Retinal pigment epithelial cell (primary cell): ENCODE data around the gene WWOX.

Source experiments
- DNase-seq: peaks from one replicate; pipeline ENCODE4 v3.0.0-alpha.2; 2010; ENCODE audit warnings: low read depth
- H3K4me3 ChIP-seq: 2 replicates; pipeline ENCODE4 v1.5.1; 2011; ENCODE audit warnings: mild to moderate bottlenecking, low read length, control low read depth, moderate library complexity
- TF ChIP-seq, protein P1 (sequence below): conservative IDR thresholded peaks from 2 replicates; pipeline ENCODE4 v1.5.1; 2011; ENCODE audit warnings: low read depth, low read length, control low read depth, inconsistent platforms

Gene WWOX

DNA sequence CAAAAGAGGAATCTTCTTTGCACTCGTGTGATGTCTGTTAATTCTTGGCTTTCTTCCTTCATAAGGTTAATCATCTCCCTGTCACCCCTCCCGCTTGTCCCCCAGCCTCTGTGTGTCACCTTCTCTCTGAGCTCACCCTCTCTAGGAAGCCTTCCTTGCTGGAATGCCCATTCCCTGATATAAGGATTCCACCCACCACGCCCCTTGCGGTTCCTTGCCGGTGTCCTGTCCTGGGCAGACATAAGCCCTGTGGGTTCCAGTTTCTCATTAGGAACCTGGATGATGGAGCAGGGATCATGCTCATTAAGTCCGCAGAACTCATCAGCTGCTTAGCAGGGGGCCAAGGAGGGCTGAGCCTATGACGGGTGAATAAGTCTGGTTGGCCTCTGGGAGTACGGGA is 941.8 kb downstream of the WWOX start:
- H3K4me3 ChIP-seq, result no peak overlapping the region
- TF ChIP-seq, protein P1, sequence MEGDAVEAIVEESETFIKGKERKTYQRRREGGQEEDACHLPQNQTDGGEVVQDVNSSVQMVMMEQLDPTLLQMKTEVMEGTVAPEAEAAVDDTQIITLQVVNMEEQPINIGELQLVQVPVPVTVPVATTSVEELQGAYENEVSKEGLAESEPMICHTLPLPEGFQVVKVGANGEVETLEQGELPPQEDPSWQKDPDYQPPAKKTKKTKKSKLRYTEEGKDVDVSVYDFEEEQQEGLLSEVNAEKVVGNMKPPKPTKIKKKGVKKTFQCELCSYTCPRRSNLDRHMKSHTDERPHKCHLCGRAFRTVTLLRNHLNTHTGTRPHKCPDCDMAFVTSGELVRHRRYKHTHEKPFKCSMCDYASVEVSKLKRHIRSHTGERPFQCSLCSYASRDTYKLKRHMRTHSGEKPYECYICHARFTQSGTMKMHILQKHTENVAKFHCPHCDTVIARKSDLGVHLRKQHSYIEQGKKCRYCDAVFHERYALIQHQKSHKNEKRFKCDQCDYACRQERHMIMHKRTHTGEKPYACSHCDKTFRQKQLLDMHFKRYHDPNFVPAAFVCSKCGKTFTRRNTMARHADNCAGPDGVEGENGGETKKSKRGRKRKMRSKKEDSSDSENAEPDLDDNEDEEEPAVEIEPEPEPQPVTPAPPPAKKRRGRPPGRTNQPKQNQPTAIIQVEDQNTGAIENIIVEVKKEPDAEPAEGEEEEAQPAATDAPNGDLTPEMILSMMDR, result no peak
- no peak for DNase-seq

DNA sequence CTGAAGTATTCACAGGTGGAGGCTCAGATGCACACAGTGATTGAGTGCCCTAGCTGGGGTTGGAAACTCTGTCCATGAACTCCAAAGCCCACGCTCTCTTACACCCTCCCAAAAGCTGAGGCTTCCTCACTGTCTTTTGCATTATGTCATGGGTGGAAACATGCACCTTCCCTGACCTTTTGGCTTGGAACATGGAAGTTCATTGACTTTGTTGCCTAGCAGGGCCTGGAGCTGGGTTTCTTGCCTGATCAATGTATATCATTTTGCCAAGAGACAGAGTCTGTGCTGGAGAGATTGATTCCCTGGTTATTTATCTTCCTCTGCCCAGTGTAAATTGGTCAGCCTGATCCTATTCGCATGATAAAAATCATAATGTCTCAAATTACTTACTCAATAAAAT is 942.7 kb downstream of the WWOX start:
- TF ChIP-seq, protein P1, result no peak
- H3K4me3 ChIP-seq, result no peak overlapping the region
- DNase-seq, result no peak

DNA sequence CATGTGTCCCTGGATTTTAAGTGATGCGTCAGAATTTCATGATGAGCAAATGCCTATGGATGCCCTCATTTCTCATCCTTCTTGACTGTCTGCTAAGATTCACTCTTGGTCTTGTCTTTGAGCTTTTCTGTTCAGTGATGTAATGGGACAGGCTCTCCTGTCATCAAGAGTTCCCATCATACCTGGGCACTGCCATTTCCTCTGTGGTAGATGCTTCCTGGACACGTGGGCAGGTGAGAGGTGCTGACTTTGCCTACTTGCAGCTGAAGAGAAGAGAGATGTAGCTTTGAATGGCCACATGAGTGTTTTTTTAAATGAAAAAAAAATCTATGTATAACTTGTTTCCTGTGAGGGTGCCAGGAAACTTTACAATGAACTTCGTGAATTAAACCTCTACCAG is 943.4 kb downstream of the WWOX start:
- no peak for DNase-seq
- TF ChIP-seq, protein P1, result no peak
- H3K4me3 ChIP-seq, result no peak overlapping the region

DNA sequence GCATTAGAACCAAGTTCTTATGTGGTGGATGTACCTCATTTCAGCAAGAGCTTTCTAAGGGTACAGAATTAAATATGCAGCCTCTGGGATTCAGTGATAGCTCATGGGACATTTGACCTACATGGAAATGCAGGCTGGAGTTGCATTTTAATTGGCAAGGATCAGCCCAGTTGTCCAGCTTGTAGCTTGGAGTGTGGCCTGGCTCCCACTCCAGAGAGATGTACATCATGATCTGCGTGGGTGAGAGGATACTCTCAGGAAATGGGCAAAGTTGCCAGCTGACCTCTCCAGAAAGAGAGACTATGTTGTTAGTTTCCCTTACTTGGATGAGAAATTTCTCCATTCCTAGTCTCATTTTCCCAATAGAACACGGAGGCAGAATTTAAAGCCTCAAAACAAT is 945.7 kb downstream of the WWOX start:
- TF ChIP-seq, protein P1, result no peak
- no peak for DNase-seq

DNA sequence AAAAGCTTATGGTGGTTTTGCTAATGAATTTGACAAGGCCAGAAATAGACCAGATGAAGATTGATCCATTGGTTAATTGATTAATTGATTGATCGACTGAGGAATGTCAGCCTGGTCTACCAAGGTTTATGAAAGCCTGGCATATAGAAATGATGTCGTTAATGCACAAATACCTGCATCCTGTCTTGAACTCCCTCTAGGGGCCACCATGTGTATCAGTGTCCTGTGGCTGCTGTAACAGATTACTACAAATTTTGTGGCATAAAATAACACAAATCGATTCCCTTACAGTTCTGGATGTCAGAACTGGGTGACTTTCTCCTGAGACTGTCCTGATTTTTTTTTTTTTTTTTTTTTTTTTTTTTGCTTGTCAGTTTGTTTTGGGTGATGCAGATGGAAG is 947.9 kb downstream of the WWOX start:
- no peak for DNase-seq
- TF ChIP-seq, protein P1, result peak; percentile 69
- no peak overlapping the region for H3K4me3 ChIP-seq

More for the DNA sequence above, 945.7 kb downstream of the WWOX start:
- H3K4me3 ChIP-seq, result no peak overlapping the region

DNA sequence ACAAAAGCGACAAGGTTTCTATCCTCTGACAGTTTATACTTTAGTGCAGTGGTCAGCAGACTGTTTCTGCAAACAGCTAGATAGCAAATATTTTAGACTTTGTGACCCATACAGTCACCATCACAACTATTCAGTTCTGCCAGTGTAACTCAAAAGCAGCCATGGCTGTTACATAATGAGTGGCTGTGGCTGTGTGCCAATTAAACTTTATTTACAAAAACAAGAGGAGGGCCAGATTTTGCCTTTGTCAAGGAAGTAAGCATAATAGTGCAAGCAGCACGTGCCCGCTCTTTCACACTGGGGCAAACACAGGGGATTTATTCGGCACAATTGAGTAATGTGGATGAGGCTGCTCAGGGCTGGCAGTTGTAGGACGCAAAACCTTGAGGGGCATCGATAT is 949.6 kb downstream of the WWOX start:
- no peak overlapping the region for H3K4me3 ChIP-seq
- no peak for DNase-seq
- TF ChIP-seq, protein P1, result no peak

DNA sequence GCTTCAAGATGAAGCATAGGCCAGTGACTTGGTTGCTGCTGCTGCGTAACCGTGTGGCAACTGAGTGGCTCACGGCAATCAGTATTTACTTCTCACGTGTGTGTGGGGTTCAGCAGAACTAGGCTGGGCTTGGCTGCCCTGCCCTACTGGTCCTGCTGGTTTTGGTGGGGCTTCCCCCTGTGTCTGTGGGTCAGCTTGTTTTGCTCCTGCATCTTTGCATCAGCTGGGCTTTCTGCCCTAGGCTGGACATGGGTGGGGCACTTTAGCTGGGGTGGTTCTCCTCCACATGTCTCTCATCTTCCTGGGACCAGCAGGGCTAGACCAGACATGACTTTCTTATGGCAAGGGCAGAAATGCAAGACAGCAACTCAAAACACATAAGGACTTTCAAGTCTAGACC is 950.6 kb downstream of the WWOX start:
- H3K4me3 ChIP-seq, result no peak overlapping the region
- TF ChIP-seq, protein P1, result no peak
- DNase-seq, result no peak
